HG03460 (cell line): ENCODE results near the gene CTDSPL.

ENCODE experiments used
- ATAC-seq: cut with Tn5 transposase; IDR thresholded peaks from one replicate; pipeline ENCODE4 v1.9.1; 2021; ENCODE audit not compliant: unreplicated experiment

Gene CTDSPL

GRCh38 chr3:38015485-38015884 lies 153.8 kb downstream of the CTDSPL start:
- no peak for ATAC-seq

- ATAC-seq: no peak
Measured at GRCh38 chr3:38015984-38016383, 154.3 kb downstream of the CTDSPL start.

- ATAC-seq: no peak
Measured at GRCh38 chr3:38016410-38016809, 154.7 kb downstream of the CTDSPL start.

GRCh38 chr3:38016847-38017444 lies 155.3 kb downstream of the CTDSPL start:
- ATAC-seq: no peak

GRCh38 chr3:38017445-38018295 lies 156.0 kb downstream of the CTDSPL start:
- ATAC-seq: no peak

- no peak for ATAC-seq
Measured at GRCh38 chr3:38018296-38019266, 156.9 kb downstream of the CTDSPL start.

- no peak for ATAC-seq
Measured at GRCh38 chr3:38019658-38020341, 158.1 kb downstream of the CTDSPL start.

- ATAC-seq: no peak
Measured at GRCh38 chr3:38020342-38020726, 158.7 kb downstream of the CTDSPL start.

- no peak for ATAC-seq
Measured at GRCh38 chr3:38021196-38021595, 159.5 kb downstream of the CTDSPL start.

- ATAC-seq: no peak
Measured at GRCh38 chr3:38022301-38022700, 160.6 kb downstream of the CTDSPL start.

GRCh38 chr3:38022896-38023709 lies 161.4 kb downstream of the CTDSPL start:
- ATAC-seq: no peak

- ATAC-seq: no peak
Measured at GRCh38 chr3:38026856-38027255, 165.2 kb downstream of the CTDSPL start.

GRCh38 chr3:38027466-38028465 lies 166.1 kb downstream of the CTDSPL start:
- ATAC-seq: no peak

GRCh38 chr3:38028621-38029361 lies 167.1 kb downstream of the CTDSPL start:
- ATAC-seq: no peak

GRCh38 chr3:38029400-38030125 lies 167.9 kb downstream of the CTDSPL start, which contains the start of gene PLCD1:
TSS of gene PLCD1 (minus strand) at chr3:38029642. CDS start at chr3:38029539, 103 bp downstream.
- no peak for ATAC-seq

GRCh38 chr3:38030126-38031021 lies 168.7 kb downstream of the CTDSPL start:
- ATAC-seq: no peak
